GM12878 (cell line): Measurements from ENCODE around the gene TMEM38A. TPM values are rescaled to one million over a fixed set of nuclear protein-coding genes. Genes with fewer than 3 reads are reported as not detected.

Experiments used
- CBX3 ChIP-seq: fragments of 200-600 bp; sonication (generic); IDR thresholded peaks from 2 replicates; pipeline ENCODE4 v1.6.1; 2016; ENCODE audit warnings: low read depth, borderline replicate concordance
- ELK1 ChIP-seq: IDR thresholded peaks from 2 replicates; pipeline ENCODE4 v1.6.1; 2012; ENCODE audit warnings: low read depth, low read length, improper control_type of control experiment
- EZH2 ChIP-seq: IDR thresholded peaks from 2 replicates; pipeline ENCODE4 v1.6.1; 2012; ENCODE audit warnings: low read depth, mild to moderate bottlenecking, control low read depth, inconsistent platforms, low read length, borderline replicate concordance; ENCODE audit not compliant: control insufficient read depth
- HCFC1 ChIP-seq: fragments of 150-350 bp; IDR thresholded peaks from 2 replicates; pipeline ENCODE4 v1.6.1; 2014; ENCODE audit warnings: low read length
- MTA2 ChIP-seq: fragments of 450-650 bp; IDR thresholded peaks from 2 replicates; pipeline ENCODE4 v1.6.1; 2016; ENCODE audit warnings: low read depth, mild to moderate bottlenecking, moderate library complexity
- NFYA ChIP-seq: IDR thresholded peaks from 2 replicates; pipeline ENCODE4 v1.6.1; 2011; ENCODE audit warnings: low read depth, mild to moderate bottlenecking, low read length, improper control_type of control experiment, borderline replicate concordance
- PAX8 ChIP-seq: fragments of 450-650 bp; IDR thresholded peaks from 2 replicates; pipeline ENCODE4 v1.6.1; 2017; ENCODE audit warnings: mild to moderate bottlenecking, moderate library complexity
- SP1 ChIP-seq: IDR thresholded peaks from one replicate; pipeline ENCODE4 v1.6.1; 2011; ENCODE audit warnings: low read depth, low read length
- WRNIP1 ChIP-seq: IDR thresholded peaks from 2 replicates; pipeline ENCODE4 v1.6.1; 2011; ENCODE audit warnings: low read depth, low read length, improper control_type of control experiment, borderline replicate concordance
- ZBTB11 ChIP-seq: fragments of 450-650 bp; formaldehyde crosslinking; IDR thresholded peaks from 2 replicates; pipeline ENCODE4 v1.5.0; 2022; ENCODE audit warnings: mild to moderate bottlenecking, missing genetic modification characterization
- ZNF622 ChIP-seq: fragments of 450-650 bp; IDR thresholded peaks from 2 replicates; pipeline ENCODE4 v1.6.1; 2017; ENCODE audit warnings: mild to moderate bottlenecking, inconsistent platforms
- polyA plus RNA-seq, 11 experiments: library from polyadenylated mRNA; depleted of rRNA in 4 of 11; unstranded in 6 of 11; stranded (reverse) in 5 of 11; fragments of >200 nt; fragmentation: Nextera tagmentation in 4 of 11; fragmentation: Illumina TruSeq in 1 of 11; extraction: Ambion mirVana in 4 of 11; extraction: Trizol in 1 of 11; gene quantifications; 1 replicate in 1 of 11; 2 replicates in 10 of 11; pipeline versions ENCODE4 v1.2.1 to v1.2.3, GENCODE V29; 2011 to 2016; ENCODE audit warnings: inconsistent platforms in 2 of 11, missing spikeins in 2 of 11, low read depth in 1 of 11
- total RNA-seq, 4 experiments: library from RNA; depleted of rRNA in 3 of 4; stranded (reverse); fragments of >200 nt in 3 of 4; fragmentation: Illumina TruSeq in 1 of 4; extraction: Trizol in 1 of 4; gene quantifications; 2 replicates each; pipeline versions ENCODE4 v1.2.1 to v1.2.3, GENCODE V29; 2013 to 2021

The TMEM38A gene
- total and polyA plus RNA-seq, 10 of the 15 experiments (the other 5 are each of a cell fraction or from before 2014, with no cell fraction given) = 4.5 to 22.2 (median 15.0) TPM

DNA sequence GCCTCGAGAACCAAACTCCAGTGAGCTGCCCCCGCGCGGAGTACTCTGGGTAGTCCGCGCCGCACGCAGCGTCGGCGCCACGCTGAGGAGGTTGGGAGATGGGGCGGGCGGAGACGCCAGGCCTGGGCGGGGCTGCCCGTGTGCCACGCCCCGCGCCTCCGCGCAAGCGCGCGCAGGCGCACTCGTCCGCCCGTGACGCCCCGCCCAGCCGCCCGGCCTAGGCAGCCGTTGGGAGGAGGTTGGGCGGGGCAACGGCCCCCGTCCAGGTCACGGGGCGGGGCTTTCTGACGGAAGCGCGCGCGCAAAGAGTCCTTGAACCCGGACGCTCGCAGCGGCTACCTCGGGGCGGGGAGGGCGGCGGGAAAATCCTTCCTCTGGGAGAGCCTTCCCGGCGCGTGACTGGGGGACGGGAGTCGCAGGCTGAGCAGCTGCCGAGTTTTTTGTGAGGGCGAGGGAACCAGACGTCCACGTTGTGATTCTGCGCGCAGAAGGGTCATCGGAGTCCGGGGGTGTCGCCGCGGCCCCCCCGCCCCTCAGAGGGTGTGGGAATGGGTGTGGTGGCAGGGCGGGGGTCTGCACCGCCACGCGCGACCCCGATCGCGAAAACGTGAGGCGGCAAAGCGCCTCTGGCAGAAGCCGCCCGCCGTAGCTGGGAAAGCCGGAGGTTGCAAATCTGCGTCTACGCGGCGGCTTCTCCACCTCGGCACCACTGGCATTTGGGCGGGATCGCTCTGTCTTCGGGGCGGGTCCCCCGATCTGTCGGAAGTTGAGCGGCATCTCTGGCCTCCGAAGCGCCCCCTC lies 32.6 kb upstream of the TMEM38A start, which contains the start of gene MED26 (continued):
- TF ChIP-seq ZBTB11 = no peak
- no peak for TF ChIP-seq MTA2
- TF ChIP-seq HCFC1 = no peak; the same call in none of the 2 replicates
- TF ChIP-seq ZNF622 = no peak
- TF ChIP-seq EZH2 = no peak
- TF ChIP-seq NFYA = no peak
- TF ChIP-seq SP1 = peak; percentile 70
- no peak for TF ChIP-seq CBX3
- TF ChIP-seq PAX8 = no peak
- TF ChIP-seq ELK1 = no peak
- no peak for TF ChIP-seq WRNIP1
